GM18870 (cell line): ENCODE data around the gene CLSTN2.

Source experiments
- ATAC-seq: cut with Tn5 transposase; IDR thresholded peaks from one replicate; pipeline ENCODE4 v1.9.1; 2021; ENCODE audit warnings: moderate library complexity; ENCODE audit not compliant: unreplicated experiment

The CLSTN2 gene

GRCh38 chr3:139935016-139935865 is at the start of gene CLSTN2:
Gene CLSTN2, plus strand, starts transcription at chr3:139935185.
- no peak for ATAC-seq

DNA sequence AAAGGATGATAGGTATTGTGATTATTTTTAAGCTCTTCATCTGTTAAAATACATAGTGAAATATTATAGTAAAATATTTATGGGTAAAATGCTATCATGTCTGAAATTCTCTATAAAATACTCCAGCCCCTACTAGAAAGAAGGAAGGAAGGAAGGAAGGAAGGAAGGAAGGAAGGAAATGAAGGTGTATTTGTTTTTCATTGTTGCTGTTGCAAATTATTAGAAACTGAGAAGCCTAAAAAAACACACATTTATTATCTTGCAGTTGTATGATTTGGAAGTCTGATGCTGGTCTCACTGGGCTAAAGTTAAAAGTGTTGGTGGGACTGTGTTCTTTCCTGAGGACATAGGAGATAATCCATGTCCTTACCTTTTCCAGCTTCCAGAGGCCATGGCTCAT is 47.6 kb upstream of the CLSTN2 start:
- ATAC-seq = no peak

DNA sequence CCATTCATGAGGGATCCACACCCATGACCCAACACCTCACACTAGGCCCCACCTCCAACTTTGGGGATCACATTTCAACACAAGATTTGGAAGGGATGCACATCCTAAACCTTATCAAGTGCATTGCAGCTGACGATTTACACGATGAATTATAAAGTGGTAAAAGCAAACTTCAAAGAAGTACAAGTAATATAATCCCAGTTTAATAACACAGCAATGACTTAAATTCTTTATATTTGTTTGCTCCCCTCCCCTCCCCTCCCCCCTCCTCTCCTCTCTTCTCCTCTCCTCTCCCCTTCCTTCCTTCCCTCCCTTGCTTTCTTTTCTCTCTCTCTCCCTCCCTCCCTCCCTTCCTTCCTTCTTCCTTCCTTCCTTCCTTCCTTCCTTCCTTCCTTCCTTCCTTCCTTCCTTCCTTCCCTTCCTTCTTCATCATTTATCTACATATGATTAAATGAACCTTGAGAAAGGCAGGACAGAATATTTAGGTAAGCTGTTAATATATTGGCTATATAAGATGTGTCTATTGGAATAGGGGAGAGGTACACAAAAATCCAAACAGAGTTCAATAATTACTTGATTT is 46.3 kb upstream of the CLSTN2 start:
- ATAC-seq = no peak

GRCh38 chr3:139893267-139893962 is 41.6 kb upstream of the CLSTN2 start:
- ATAC-seq = no peak

GRCh38 chr3:139893963-139894642 is 40.9 kb upstream of the CLSTN2 start:
- no peak for ATAC-seq

GRCh38 chr3:139894643-139894989 is 40.4 kb upstream of the CLSTN2 start:
- no peak for ATAC-seq

DNA sequence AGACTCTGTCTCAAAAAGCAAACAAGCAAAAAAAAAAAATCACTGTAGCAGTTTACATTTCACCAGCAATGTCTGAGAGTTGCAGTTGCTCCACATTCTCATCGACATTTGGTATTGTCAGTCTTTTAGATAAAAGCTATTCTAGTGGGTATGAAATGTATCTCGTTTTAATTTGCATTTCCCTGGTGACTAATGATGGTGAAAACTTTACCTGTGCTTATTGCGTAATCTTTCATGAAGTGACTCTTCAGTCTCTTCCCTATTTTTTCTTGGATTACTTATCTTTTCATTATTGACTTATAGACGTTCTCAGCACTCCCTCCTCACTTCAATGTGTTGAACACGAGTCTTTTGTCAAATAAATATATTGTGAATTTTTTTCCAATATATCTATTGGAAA is 37.2 kb upstream of the CLSTN2 start:
- ATAC-seq = no peak

DNA sequence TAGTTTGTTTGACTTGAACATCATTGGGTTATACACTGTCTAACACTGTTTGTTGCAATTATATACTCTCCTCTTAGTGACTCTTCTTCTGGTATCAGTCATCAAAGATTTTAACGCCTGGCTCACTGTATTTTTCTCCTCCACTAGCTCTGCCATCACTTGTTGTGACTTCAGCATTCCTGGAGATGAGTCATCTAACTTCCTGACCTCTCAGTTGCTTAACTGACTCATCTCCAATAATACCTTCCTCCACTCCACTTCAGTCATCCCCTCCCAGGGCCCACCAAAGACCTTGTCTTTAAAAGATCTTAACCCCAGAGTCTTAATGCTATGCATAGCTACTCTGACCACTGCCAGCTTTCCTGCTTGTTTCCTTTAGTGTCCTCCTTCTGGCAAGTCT is 28.6 kb upstream of the CLSTN2 start:
- ATAC-seq = no peak

GRCh38 chr3:139909811-139910210 is 25.2 kb upstream of the CLSTN2 start:
- no peak for ATAC-seq

DNA sequence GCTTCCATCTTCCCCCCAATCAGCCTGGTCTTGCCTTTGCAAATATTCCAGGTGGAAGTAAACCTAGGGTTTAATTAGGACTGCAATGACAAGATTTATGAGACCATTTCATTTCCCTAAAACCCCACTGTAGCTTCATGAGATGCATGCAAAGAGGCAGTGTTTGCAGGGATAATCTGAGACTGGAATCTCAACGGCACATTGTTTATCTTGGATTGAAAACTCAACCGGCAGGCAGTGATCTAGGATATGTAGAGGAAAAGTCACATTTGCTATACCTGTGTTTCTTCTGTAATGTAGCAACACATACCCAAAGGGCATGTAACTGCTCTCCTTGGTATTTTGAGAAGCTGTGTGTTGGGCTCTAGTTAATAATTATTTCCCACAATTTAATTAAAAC is 18.7 kb upstream of the CLSTN2 start:
- ATAC-seq = no peak

- no peak for ATAC-seq
Measured at GRCh38 chr3:139917226-139917785, 17.7 kb upstream of the CLSTN2 start.

- ATAC-seq = no peak
Measured at GRCh38 chr3:139928708-139929505, 6.1 kb upstream of the CLSTN2 start.

GRCh38 chr3:139930211-139930610 is 4.8 kb upstream of the CLSTN2 start:
- no peak for ATAC-seq

DNA sequence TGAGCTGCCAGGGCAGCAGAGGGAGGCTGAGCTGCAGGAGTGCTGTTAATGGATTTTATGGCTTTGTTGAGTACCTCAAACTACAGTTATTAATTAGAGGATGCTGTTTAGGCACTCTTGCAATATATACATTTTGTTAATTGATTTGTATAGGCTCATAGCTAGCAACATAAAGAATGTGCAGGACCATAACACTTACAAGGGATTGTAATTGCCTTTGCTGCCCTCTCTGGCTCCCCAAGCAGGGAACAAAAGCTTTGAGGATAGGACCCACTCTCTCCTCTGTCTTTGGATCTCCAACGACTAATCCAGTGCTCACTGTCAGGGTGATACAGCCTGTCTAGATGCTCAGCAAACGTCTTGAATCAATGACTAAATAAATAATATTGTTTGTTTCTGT is 1.2 kb upstream of the CLSTN2 start:
- ATAC-seq = no peak

DNA sequence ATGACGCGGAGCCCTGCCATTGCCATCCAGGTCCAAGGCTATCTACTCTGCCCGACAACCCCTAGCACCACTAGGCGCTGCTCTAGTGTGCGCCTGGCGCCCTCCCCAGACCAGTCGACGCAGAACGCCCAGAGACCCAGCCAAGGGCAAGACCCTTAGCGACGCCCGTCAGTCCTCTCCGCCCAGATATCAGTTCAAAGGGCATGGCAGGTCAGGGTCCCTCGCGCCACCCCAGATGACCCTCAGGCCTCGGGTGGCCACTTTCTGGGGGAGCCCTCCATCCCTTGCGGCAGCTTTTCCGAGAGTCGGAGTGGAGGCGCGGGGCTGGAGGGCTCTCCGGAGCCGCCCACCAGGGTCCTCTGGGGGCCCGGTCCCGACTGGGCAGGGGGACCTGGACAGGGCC is 371 bp upstream of the CLSTN2 start:
- ATAC-seq = no peak

- ATAC-seq = no peak
Measured at GRCh38 chr3:139935866-139936817, 1.2 kb downstream of the CLSTN2 start.

- ATAC-seq = no peak
Measured at GRCh38 chr3:139937674-139938279, 2.8 kb downstream of the CLSTN2 start.

DNA sequence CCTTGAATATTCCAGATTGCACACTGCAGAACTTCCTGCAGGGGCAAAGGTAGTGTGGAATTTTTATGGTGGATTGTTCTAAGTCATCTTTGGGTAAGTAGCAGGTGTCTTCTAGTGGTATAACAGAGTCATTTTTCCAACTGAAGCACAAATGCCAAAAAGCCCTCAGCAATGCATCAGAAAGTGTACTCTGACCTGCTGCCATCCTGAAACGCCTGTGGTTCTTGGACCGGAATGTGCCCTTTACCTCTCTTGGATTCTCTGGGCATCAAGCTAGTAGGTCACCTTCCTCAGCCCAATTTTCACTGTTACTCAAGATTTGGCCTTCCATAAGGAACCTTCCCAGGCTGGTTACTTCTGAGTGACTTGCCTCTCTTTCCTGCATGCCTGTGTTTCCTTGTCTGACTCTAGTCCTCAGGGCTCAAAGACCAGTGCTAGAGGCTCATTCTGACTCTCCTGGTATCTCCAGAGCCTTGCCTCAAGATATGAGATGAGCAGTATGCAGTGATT is 4.8 kb downstream of the CLSTN2 start:
- no peak for ATAC-seq

DNA sequence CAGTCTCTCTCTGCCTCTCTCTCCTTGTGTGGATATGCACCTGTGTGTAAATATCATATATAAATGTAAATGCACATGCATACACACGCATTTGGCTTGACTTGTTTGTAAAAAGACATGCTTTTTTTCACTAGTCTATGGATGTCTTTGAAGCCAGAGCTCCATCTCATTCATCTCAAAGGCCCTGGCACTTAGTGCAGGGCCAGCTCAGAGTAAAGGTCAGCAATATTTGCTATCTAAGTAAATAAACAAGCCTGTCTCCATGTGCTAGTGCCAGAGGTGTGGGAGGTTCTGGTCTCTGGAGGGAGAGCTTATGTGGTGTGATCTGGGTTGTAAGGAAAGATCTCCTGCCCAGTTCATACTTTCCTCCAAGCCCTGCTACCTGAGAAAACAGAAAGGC is 5.6 kb downstream of the CLSTN2 start:
- ATAC-seq = no peak
